GM12878 (cell line): ENCODE results near the gene TGFB1I1. TPM values are rescaled to one million over a fixed set of nuclear protein-coding genes. Genes with fewer than 3 reads are reported as not detected.

Source experiments
- MYC ChIP-seq: IDR thresholded peaks from 2 replicates; pipeline ENCODE4 v1.6.1; 2011; ENCODE audit warnings: mild to moderate bottlenecking, low read length, moderate library complexity, inconsistent platforms; ENCODE audit not compliant: insufficient read depth, insufficient replicate concordance, insufficient read length, severe bottlenecking
- PRDM15 ChIP-seq: fragments of 450-650 bp; formaldehyde crosslinking; IDR thresholded peaks from 2 replicates; pipeline ENCODE4 v1.4.0; 2020; ENCODE audit warnings: mild to moderate bottlenecking, moderate library complexity
- SKIL ChIP-seq: fragments of 450-650 bp; IDR thresholded peaks from 2 replicates; pipeline ENCODE4 v1.6.1; 2017; ENCODE audit warnings: mild to moderate bottlenecking, low read depth, inconsistent platforms; ENCODE audit not compliant: poor library complexity, severe bottlenecking
- ZBTB4 ChIP-seq: fragments of 450-650 bp; formaldehyde crosslinking; IDR thresholded peaks from 2 replicates; pipeline ENCODE4 v1.4.0; 2022; ENCODE audit warnings: mild to moderate bottlenecking, moderate library complexity
- polyA plus RNA-seq, 11 experiments: library from polyadenylated mRNA; depleted of rRNA in 4 of 11; unstranded in 6 of 11; stranded (reverse) in 5 of 11; fragments of >200 nt; fragmentation: Nextera tagmentation in 4 of 11; fragmentation: Illumina TruSeq in 1 of 11; extraction: Ambion mirVana in 4 of 11; extraction: Trizol in 1 of 11; gene quantifications; 1 replicate in 1 of 11; 2 replicates in 10 of 11; pipeline versions ENCODE4 v1.2.1 to v1.2.3, GENCODE V29; 2011 to 2016; ENCODE audit warnings: inconsistent platforms in 2 of 11, missing spikeins in 2 of 11, low read depth in 1 of 11
- total RNA-seq, 4 experiments: library from RNA; depleted of rRNA in 3 of 4; stranded (reverse); fragments of >200 nt in 3 of 4; fragmentation: Illumina TruSeq in 1 of 4; extraction: Trizol in 1 of 4; gene quantifications; 2 replicates each; pipeline versions ENCODE4 v1.2.1 to v1.2.3, GENCODE V29; 2013 to 2021

Gene TGFB1I1
- total and polyA plus RNA-seq, 10 of the 15 experiments (the other 5 are each of a cell fraction or from before 2014, with no cell fraction given): 0.13 to 2.3 (median 0.41) TPM; not detected in 2

- TF ChIP-seq ZBTB4 (no peak), SKIL (no peak), MYC (no peak), PRDM15 (CRISPR knock-in tag) (no peak)
Observed at GRCh38 chr16:31470615-31471014, 1.3 kb upstream of the TGFB1I1 start (continued).
